HG02798 (cell line): ENCODE measurements around the gene ZNF879.
A peak's percentile ranks its signal among the peaks of the same experiment; 100 is the strongest.

Experiments
- ATAC-seq: cut with Tn5 transposase; IDR thresholded peaks from one replicate; pipeline ENCODE4 v1.9.1; 2021; ENCODE audit warnings: mild to moderate bottlenecking; ENCODE audit not compliant: unreplicated experiment, poor library complexity

ZNF879 gene

GRCh38 chr5:178998441-178998840 lies 25.2 kb upstream of the ZNF879 start:
- ATAC-seq = no peak

GRCh38 chr5:179006564-179006963 lies 17.0 kb upstream of the ZNF879 start:
- no peak for ATAC-seq

- ATAC-seq = no peak
Observed at GRCh38 chr5:179008667-179009066, 14.9 kb upstream of the ZNF879 start.

GRCh38 chr5:179033004-179033580 lies 9.5 kb downstream of the ZNF879 start:
- no peak for ATAC-seq

GRCh38 chr5:179044765-179045164 lies 21.2 kb downstream of the ZNF879 start:
- no peak for ATAC-seq

GRCh38 chr5:179051784-179052183 lies 28.2 kb downstream of the ZNF879 start:
- no peak for ATAC-seq

GRCh38 chr5:179054036-179054785 lies 30.6 kb downstream of the ZNF879 start:
- no peak for ATAC-seq

- no peak for ATAC-seq
Observed at GRCh38 chr5:179054876-179055275, 31.3 kb downstream of the ZNF879 start.

- ATAC-seq = no peak
Observed at GRCh38 chr5:179055436-179055835, 31.8 kb downstream of the ZNF879 start.

- no peak for ATAC-seq
Observed at GRCh38 chr5:179055841-179056240, 32.2 kb downstream of the ZNF879 start.

- ATAC-seq = peak; percentile 69
Observed at GRCh38 chr5:179060116-179061008, 36.8 kb downstream of the ZNF879 start, which contains the start of gene ZNF354C. Gene ZNF354C (plus strand): TSS chr5:179060373. CDS start chr5:179062069, 1,696 bp downstream.

GRCh38 chr5:179061025-179061424 lies 37.4 kb downstream of the ZNF879 start:
- ATAC-seq = no peak

GRCh38 chr5:179065703-179066102 lies 42.1 kb downstream of the ZNF879 start:
- ATAC-seq = no peak

- no peak for ATAC-seq
Observed at GRCh38 chr5:179079165-179079987, 55.8 kb downstream of the ZNF879 start.

- ATAC-seq = no peak
Observed at GRCh38 chr5:179080724-179081123, 57.1 kb downstream of the ZNF879 start.
